Central memory CD8-positive, alpha-beta T cell (primary cell): ENCODE measurements around the gene SLC12A8.
A peak's percentile ranks its signal among the peaks of the same experiment; 100 is the strongest.

Source experiments
- ATAC-seq: fragments of 150-1000 bp; cut with Tn5 transposase; replicated peaks from 2 replicates; pipeline ENCODE4 v1.10.0; 2022; ENCODE audit warnings: mild to moderate bottlenecking, moderate FRiP score, moderate number of reproducible peaks; ENCODE audit not compliant: poor library complexity, severe bottlenecking; ENCODE audit errors: extremely low read depth
- DNase-seq, 2 donors: peaks; one replicate each; pipeline ENCODE4 v3.0.0; 2021; ENCODE audit warnings: low spot score in 2 of 2
- H3K27ac Mint-ChIP-seq: one replicate; pipeline ENCODE4 v1.8.0; 2022; ENCODE audit warnings: low read depth, mild to moderate bottlenecking, moderate library complexity, mixed read lengths
- H3K27me3 Mint-ChIP-seq: one replicate; pipeline ENCODE4 v1.8.0; 2022; ENCODE audit warnings: mixed read lengths
- H3K36me3 Mint-ChIP-seq: one replicate; pipeline ENCODE4 v1.8.0; 2022; ENCODE audit warnings: mild to moderate bottlenecking, moderate library complexity, mixed read lengths; ENCODE audit not compliant: insufficient read depth
- H3K4me1 Mint-ChIP-seq: one replicate; pipeline ENCODE4 v1.8.0; 2022; ENCODE audit warnings: mixed read lengths
- H3K4me3 Mint-ChIP-seq: one replicate; pipeline ENCODE4 v1.8.0; 2022; ENCODE audit warnings: mild to moderate bottlenecking, moderate library complexity, mixed read lengths
- H3K9me3 Mint-ChIP-seq: one replicate; pipeline ENCODE4 v1.8.0; 2022; ENCODE audit warnings: mixed read lengths

Gene SLC12A8

DNA sequence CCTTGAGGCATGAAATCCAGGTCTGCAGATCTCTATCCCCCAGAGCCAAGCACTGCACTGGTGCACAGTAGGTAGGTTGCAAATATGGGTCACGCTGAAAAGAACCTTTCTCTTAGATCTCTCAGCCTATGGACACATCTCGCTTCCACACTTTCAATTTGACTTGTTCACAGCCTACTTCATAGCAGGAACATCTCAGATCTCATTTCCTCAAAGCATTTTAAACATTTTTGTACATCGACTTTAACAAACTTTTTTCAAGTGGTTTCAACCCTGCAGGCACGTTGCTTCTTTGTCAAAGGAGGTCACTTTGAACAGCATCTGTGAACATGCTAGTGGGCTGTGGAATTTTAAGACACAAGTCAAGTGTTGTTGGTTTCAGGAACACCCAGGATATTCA lies 76.0 kb downstream of the SLC12A8 start:
- ATAC-seq, result no peak
- H3K4me3 Mint-ChIP-seq, result no peak overlapping the region
- no peak for DNase-seq
- peaks cover 27% of the 10 kb centered on the region for H3K4me1 Mint-ChIP-seq
- H3K27me3 Mint-ChIP-seq, result no peaks in the 10 kb centered on the region
- no peaks in the 10 kb centered on the region for H3K9me3 Mint-ChIP-seq
- H3K27ac Mint-ChIP-seq, result no peak overlapping the region
- peaks cover 2% of the 10 kb centered on the region for H3K36me3 Mint-ChIP-seq

DNA sequence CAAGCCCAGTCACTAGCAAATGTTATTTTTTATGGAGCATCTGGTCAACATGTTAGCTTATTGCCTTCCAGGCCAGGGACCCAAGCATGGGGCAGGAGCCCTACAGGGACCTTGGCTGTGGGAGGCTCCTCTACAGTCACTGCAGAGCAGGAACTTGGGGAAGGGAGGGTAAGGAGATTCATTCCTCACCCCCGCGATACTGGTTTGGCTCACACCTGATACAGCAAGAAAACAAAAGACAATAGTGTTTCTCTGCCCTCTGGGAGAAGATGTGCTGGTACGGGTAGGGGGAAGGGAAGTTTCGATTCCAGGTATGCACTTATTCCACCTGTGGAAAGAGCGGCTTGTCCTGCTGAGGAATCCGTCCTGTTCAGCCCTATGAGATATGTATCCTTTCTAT lies 77.6 kb downstream of the SLC12A8 start:
- Mint-ChIP-seq H3K9me3 (no peaks in the 10 kb centered on the region), H3K4me1 (peaks cover 18% of the 10 kb centered on the region), H3K27me3 (no peaks in the 10 kb centered on the region), H3K36me3 (peaks cover 2% of the 10 kb centered on the region), H3K27ac (no peak overlapping the region), H3K4me3 (no peak overlapping the region)
- no peak for ATAC-seq
- no peak for DNase-seq

DNA sequence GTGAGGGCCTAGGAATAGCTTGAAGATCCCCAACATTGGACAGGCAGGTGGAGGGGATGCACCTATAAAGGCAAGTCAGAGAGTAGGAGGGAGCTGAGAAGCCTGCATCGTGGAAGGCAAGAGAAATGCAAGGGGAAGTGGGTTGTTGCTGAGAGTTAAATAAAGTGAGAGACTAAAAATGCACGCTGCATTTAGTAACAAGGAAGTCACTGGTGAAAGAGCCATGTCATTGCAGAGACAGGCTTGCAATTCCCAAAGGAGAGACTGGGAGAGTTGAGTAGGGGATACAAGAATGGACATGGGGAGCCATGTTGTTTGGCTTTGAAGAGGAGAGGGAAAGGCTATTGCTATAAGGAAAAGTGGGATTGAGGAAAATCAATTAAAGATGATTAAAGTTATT lies 79.7 kb downstream of the SLC12A8 start:
- no peak for DNase-seq
- Mint-ChIP-seq H3K9me3 (no peaks in the 10 kb centered on the region), H3K4me1 (peaks cover 24% of the 10 kb centered on the region), H3K4me3 (no peak overlapping the region), H3K27ac (no peak overlapping the region), H3K27me3 (no peaks in the 10 kb centered on the region), H3K36me3 (peaks cover 2% of the 10 kb centered on the region)
- no peak for ATAC-seq

DNA sequence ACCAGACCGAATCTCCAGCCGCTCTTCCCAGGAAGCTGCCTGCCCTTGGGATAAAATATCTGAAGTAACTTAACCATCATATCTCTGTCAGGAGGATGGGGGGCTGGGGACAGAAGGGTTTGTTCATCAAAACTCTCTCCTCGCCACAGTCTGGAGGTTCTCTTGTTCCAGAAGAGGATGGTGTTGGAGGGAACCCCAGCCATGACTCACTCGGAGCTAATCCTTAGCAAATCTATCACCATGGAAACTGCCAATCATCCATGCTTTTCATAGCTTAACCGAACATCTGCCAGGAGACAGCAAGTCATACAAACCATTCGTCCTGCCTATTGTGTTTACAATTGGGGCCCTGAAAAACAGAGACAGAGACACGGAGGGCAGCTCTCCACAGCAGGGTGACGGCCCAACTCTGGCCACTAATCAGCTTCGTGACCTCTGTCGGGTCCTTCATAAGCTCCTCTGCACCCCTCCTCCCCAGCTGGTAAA lies 83.0 kb downstream of the SLC12A8 start:
- Mint-ChIP-seq H3K9me3 (no peaks in the 10 kb centered on the region), H3K27ac (no peak overlapping the region), H3K4me3 (no peak overlapping the region), H3K4me1 (peaks cover 25% of the 10 kb centered on the region), H3K27me3 (no peaks in the 10 kb centered on the region), H3K36me3 (peaks cover 2% of the 10 kb centered on the region)
- ATAC-seq (no peak), DNase-seq (no peak)

DNA sequence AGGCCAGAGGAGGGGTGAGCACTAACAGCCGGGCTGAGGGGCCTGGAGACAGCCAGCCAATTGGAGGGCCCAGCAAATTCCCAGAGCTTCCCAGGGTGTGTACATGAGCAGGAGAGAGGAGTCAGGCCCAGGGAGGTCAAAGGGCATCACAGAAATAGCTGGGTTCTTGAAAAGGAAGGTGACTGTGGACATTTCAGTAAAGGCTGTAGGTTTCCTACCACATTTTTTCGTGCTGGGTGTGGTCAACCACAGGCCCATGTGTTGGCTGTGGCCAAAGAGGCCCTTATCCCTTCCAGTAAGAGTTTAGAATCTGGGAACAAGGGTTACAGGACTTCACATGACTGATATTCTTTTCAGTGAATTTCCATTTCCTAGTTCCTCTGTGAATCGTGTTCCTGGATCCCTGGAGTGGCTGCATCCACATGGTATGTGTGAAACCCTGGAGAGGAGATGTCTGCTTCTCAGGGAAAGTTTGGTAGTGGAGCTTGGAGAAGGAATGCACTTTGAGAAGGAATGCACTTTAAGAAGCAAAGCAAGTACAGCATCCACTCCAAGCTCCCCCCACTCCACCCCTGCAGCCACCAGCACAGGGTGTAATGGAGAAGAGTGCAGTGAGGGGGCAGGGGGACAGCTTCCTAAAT lies 83.6 kb downstream of the SLC12A8 start:
- H3K9me3 Mint-ChIP-seq, result no peaks in the 10 kb centered on the region
- H3K27me3 Mint-ChIP-seq, result no peaks in the 10 kb centered on the region
- H3K4me1 Mint-ChIP-seq, result peaks cover 25% of the 10 kb centered on the region
- no peak for DNase-seq
- peaks cover 2% of the 10 kb centered on the region for H3K36me3 Mint-ChIP-seq
- no peak overlapping the region for H3K4me3 Mint-ChIP-seq
- no peak overlapping the region for H3K27ac Mint-ChIP-seq
- ATAC-seq, result no peak

DNA sequence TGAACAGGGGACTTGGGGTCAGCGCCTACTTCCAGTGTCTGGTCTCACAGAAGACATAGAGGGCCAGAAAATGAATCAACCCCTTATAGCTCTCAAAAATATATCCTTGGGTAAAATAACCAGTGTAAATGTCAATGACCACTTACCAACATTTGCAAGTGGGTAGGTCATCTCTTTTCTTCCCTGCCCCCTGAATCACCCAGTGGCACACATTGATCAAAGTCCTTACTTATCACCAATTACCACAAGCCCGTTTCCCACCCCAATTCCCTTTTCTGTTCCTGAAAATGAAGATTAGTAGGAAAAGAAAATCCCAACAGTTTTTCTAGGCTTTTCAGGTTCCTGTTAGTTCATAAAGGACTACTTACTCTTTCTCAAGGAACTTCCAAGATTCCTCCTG lies 86.2 kb downstream of the SLC12A8 start:
- H3K9me3 Mint-ChIP-seq, result no peaks in the 10 kb centered on the region
- no peaks in the 10 kb centered on the region for H3K27me3 Mint-ChIP-seq
- ATAC-seq (no peak), DNase-seq (no peak)
- H3K27ac Mint-ChIP-seq, result no peak overlapping the region
- no peaks in the 10 kb centered on the region for H3K36me3 Mint-ChIP-seq
- H3K4me3 Mint-ChIP-seq, result no peak overlapping the region
- H3K4me1 Mint-ChIP-seq, result peaks cover 28% of the 10 kb centered on the region

DNA sequence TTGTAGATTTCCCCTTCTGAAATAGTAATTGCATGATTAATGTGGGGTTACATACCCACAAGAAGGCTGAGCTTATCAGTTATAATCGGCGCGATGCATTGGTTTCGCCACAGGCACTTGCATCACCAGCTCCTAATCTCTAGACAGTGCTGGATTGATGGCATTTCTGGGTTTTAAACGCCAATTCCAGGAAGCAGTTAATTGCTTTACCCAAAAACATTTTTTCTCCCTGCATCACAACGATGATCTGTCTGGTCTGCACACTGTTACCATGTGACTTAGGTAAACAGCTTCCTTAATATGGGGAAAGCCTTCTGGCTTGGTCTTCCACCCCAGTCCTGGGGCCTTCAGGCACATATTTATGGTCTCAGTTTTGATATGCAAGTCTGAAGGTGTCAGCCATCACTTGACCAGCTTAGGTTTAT lies 86.7 kb downstream of the SLC12A8 start:
- H3K27ac Mint-ChIP-seq, result no peak overlapping the region
- DNase-seq (no peak), ATAC-seq (no peak)

DNA sequence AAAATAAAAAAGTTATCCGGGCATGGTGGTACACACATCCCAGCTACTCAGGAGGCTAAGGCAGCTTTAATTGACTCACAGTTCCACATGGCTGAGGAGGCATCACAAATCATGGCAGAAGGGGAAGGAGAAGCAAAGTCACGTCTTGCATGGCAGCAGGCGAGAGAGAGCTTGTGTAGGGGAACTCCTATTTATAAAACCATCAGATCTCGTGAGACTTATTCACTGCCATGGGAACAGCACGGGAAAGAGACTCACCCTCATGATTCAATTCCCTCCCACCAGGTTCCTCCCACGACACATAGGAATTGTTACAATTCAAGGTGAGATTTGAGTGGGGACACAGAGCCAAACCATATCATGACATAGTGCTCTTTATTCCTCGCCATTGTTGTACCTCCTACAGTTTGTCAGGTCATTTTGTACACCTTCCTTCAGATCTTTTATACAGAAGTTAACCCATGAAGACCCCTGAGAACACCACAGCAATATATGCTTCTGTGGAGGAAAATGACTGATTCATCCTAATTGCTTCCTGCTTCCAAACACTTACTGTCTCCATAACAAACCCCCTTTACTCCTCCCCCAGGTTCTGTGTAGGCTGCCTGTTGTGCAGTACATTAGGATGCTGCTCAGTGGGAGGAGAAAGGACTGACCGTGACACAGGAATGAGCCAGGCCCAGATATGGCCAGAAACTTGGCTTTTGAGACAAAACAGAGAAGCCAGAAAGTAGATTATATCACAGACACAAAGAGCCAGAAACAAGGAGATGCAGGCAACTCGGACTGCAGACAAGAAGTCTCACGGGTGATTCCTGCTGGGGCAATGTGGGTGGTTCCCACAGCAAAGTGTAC lies 88.9 kb downstream of the SLC12A8 start:
- no peaks in the 10 kb centered on the region for H3K9me3 Mint-ChIP-seq
- no peak overlapping the region for H3K4me3 Mint-ChIP-seq
- no peak overlapping the region for H3K27ac Mint-ChIP-seq
- no peaks in the 10 kb centered on the region for H3K27me3 Mint-ChIP-seq
- no peak for DNase-seq
- H3K36me3 Mint-ChIP-seq, result no peaks in the 10 kb centered on the region
- H3K4me1 Mint-ChIP-seq, result peaks cover 47% of the 10 kb centered on the region
- ATAC-seq, result no peak

More for the DNA sequence above, 86.7 kb downstream of the SLC12A8 start:
- Mint-ChIP-seq H3K27me3 (no peaks in the 10 kb centered on the region), H3K9me3 (no peaks in the 10 kb centered on the region), H3K36me3 (no peaks in the 10 kb centered on the region), H3K4me1 (peaks cover 33% of the 10 kb centered on the region), H3K4me3 (no peak overlapping the region)

DNA sequence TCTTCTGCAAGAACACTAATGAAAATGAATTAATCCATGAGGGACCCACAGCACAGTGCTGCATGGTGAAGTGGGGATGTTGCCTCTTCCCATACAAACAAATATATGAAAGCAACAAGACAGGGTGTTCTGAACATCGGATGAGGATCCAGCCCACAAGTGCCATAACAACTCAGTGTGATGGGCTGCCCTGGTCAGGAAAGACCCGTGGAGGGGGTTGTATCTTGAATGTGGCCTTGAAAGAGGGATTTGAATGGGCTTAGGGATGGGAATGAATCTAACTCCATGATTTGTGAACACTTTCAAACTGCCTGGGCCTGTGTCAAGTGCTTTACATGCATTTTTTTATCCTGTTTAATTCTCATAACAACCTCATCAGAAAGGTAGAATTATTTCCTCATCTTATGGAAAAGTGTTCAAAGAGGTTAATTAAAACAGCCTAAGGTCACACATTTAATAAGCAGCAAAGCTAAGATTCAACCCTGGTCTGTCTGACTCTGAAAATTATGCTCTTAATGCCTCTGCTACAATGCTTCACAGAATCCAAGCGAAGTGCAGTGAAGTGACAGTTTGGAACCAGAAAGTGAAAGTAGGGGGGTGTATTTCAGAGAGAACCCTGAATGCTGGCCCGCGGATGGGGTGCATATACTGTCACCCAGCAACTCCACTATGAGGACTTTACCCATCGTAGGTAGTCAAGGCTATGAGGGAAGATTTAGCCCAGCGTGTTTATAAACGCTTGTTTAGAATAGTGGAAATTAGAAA lies 91.1 kb downstream of the SLC12A8 start:
- no peaks in the 10 kb centered on the region for H3K27me3 Mint-ChIP-seq
- ATAC-seq, result peak; percentile 55
- H3K9me3 Mint-ChIP-seq, result no peaks in the 10 kb centered on the region
- H3K4me3 Mint-ChIP-seq, result peak overlapping the region; percentile 41
- H3K36me3 Mint-ChIP-seq, result no peaks in the 10 kb centered on the region
- DNase-seq, result no peak
- H3K4me1 Mint-ChIP-seq, result peaks cover 55% of the 10 kb centered on the region
- peak overlapping the region; percentile 86 for H3K27ac Mint-ChIP-seq

DNA sequence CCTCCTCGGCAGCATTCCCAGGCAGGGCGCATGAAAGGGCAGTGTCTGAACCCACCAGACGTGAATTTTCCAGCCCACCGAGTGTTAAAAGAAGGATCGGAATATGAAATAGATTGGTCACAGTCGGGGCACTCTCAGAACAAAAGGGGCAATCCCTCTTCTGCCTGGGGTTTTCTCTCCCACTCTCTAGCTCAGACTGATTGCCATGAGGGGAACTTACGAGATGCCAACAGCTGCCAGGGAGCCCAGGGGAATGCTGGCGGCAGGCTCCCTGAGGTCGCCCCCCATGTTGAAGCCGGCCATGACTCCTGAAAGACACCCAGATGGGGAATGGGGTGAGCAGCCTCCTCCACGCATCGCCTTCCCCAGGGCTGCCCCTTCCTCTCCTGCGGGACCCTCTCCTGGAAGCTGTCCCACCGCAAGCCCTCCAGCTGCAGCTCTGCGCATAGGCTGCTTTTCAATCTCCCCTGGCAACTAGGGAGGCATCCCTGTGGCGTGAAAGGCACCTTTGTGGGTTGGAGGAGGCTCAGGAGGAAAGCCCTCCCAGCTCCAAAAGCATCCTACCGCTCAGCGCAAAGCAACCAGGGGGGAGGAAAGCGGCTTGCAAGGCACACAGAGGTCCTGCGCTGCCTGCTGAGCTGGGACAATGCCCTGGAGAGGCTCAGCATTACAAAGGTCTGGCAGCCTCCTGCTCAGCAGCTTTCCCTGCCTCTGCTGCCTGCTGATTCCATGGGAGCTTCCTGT lies 92.0 kb downstream of the SLC12A8 start:
- Mint-ChIP-seq H3K4me3 (peak overlapping the region; percentile 41), H3K27me3 (no peaks in the 10 kb centered on the region), H3K4me1 (peaks cover 57% of the 10 kb centered on the region), H3K27ac (peak overlapping the region; percentile 86), H3K9me3 (no peaks in the 10 kb centered on the region), H3K36me3 (no peaks in the 10 kb centered on the region)
- DNase-seq, result no peak
- ATAC-seq, result no peak

DNA sequence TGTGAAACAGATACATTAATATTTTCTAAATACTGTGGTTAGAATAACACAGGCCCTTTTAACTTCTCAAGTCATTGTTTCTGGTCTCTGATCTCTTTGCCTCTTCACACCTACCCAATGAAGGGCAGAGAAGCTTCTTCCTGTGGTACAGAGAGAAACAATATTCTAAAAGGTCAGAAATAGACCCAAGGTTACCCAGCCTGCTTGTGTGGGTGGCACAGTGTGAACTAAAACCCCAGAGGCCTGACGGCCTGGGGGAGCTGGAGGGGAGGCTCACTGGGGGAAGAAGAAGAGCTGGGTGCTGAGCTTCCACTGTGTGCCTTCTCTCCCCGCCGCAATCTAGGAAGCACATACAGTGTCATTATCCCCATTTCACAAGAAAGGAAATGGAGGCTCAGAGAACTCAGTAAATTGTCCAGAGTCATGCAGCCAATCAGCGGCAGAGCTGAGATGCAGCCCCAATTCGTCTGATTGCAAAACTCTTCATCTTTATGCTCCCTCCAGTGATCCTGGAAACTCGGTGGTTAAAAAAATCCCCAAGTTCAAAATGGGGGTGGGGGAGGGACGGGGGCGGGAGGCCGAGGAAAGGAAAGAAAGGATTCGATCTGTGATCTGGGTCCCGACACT lies 92.7 kb downstream of the SLC12A8 start:
- peak; percentile 75 for ATAC-seq
- DNase-seq, result peak in 1 of 2 donors; percentile 26
- Mint-ChIP-seq H3K36me3 (no peaks in the 10 kb centered on the region), H3K4me1 (peaks cover 63% of the 10 kb centered on the region), H3K27me3 (no peaks in the 10 kb centered on the region), H3K9me3 (no peaks in the 10 kb centered on the region), H3K27ac (peak overlapping the region; percentile 86), H3K4me3 (peak overlapping the region; percentile 70)

DNA sequence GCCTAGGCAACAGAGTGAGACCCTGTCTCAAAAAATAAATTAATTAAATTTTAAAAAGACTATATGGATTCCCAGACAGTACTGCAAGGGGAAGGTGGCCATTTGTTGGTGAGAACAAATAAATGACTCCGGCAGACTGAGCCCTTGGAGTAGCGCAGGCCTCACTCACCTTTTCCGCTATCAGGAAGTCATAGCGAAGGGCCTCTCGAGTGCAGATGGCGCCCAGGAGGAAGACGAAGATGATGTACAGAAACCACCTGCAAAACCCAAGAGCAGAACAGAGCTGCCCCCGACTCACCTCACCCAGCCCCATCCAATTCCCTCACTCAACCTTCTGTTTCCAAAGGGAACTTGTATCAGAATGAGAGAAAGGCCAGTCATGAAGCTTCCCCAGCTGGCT lies 93.9 kb downstream of the SLC12A8 start:
- ATAC-seq, result no peak
- H3K27ac Mint-ChIP-seq, result peak overlapping the region; percentile 86
- H3K27me3 Mint-ChIP-seq, result no peaks in the 10 kb centered on the region
- peaks cover 64% of the 10 kb centered on the region for H3K4me1 Mint-ChIP-seq
- H3K4me3 Mint-ChIP-seq, result peak overlapping the region; percentile 50
- DNase-seq, result no peak
- H3K9me3 Mint-ChIP-seq, result no peaks in the 10 kb centered on the region
- H3K36me3 Mint-ChIP-seq, result no peaks in the 10 kb centered on the region
